T-helper 22 cell (primary cell): ENCODE data around the gene FHIP1A.

Experiments
- DNase-seq: peaks from one replicate; pipeline ENCODE4 v3.0.0-alpha.2; 2020; ENCODE audit warnings: low read depth

Gene FHIP1A

DNA sequence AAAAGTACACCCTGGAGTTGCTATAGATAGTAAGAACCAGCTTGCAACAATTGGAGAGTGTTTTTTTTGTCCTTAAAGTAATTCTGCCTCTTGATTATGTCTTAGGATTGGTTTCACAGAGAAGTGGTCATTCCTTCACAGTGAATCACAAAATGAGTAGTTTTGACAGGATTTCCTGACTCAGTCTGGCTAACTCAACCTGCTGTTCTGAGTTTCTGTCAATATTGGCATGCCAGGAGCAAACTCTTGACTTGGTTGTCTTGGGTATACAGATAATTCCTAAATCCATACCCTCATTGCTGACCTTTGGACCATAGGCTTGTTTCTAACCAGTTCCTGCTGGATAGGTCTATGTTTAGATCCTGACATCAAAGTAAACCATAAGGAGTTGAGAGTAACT is 9.4 kb downstream of the FHIP1A start:
- no peak for DNase-seq

DNA sequence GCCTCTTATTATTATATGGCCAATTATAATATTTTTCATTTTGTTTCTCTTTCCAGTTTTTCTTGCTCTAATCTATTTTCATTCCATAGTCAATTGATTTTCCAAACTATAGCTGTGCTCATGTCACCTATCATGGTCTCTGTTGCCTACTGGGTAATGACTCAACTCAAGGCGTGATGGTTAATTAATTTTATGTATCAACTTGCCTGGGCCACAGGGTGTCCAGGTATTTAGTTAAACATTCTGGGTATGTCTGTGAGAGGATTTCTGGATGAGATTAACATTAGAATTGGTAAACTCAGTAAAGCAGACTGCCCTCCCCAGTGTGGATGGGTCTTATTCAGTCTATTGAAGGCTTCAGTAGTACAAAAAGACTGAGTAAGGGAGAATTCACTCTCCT is 9.9 kb downstream of the FHIP1A start:
- no peak for DNase-seq

DNA sequence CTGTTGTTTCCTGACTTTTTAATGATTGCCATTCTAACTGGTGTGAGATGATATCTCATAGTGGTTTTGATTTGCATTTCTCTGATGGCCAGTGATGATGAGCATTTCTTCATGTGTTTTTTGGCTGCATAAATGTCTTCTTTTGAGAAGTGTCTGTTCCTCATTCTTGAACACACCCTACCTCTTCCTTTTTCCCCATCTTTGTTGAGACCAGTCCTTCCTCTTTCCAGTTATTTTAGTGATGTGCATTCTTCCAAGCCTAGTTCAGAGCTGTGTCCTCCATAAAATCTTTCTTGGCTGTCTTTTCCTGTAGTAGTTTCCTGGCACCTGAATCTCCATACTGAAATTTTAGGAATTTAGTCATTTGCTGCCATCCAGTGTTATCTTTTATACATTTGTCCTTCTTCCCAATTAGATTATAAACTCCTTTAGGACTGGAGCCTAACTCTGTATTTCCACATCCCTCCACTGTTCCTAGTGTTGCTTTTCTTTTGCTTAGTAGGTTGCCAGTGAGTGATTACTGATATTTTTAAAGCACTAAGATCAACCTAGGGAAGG is 11.4 kb downstream of the FHIP1A start:
- DNase-seq, result no peak

DNA sequence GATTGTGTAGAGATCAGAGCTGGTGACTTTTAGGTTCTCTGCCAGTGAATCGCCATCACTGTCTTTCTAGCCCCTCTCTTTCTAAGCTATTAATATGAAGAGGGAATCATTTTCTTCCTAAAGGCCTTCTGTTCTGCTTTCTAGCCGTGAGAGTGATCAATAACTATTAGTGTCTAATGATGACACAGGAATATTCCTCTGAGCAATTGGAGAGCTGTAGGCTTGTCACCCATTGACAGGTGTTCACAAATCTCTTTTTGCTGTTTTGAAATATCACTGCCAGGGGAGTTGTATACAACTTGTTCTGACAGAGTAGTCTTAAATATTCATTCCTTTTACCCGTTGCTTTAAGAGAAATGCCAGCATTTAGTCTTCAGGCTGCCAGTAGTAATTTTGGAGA is 13.9 kb downstream of the FHIP1A start:
- no peak for DNase-seq

DNA sequence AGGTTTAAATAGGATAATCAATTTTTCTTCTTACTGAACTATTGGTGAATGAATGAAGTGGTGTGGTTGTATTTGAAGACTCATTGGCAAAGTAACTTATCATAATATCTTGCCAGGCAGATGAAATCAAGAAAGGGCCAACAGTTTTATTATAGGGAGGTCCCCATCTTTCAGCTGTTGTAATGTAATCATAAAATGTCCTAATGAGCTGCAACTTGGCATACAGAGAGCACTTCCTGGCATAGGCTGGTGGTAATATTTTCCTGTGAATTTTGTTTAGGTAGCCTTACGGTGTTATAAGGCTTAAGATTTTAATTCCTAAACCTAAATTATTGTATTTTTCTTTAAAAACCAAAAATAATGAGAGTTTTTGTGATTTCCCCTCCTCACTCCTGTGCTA is 17.5 kb downstream of the FHIP1A start:
- DNase-seq, result no peak

GRCh38 chr4:151427266-151427665 is 18.3 kb downstream of the FHIP1A start:
- DNase-seq, result no peak

- no peak for DNase-seq
Measured at GRCh38 chr4:151428346-151428745, 19.4 kb downstream of the FHIP1A start.

- no peak for DNase-seq
Measured at GRCh38 chr4:151429957-151430570, 21.1 kb downstream of the FHIP1A start.

GRCh38 chr4:151430740-151431457 is 21.9 kb downstream of the FHIP1A start:
- no peak for DNase-seq

DNA sequence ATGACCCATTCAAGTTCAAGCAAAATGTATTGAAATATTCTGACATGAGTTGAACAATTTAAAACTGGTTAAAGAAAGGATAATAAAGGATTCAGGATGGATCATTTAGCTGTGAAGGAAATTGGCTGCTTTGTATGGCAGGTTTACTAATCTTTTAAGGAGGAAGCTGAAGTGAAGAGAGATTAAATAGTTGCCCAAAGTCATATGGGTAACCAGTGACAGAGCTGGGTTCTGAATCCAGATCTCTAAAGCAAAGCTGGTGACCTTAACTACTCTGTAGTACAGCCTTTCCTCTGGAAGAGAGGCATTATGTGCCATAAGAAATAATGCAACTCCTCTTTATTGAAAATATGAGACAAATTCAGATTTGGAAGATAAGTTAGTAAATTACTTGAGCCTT is 22.8 kb downstream of the FHIP1A start:
- DNase-seq, result no peak

GRCh38 chr4:151432654-151433053 is 23.7 kb downstream of the FHIP1A start:
- no peak for DNase-seq

DNA sequence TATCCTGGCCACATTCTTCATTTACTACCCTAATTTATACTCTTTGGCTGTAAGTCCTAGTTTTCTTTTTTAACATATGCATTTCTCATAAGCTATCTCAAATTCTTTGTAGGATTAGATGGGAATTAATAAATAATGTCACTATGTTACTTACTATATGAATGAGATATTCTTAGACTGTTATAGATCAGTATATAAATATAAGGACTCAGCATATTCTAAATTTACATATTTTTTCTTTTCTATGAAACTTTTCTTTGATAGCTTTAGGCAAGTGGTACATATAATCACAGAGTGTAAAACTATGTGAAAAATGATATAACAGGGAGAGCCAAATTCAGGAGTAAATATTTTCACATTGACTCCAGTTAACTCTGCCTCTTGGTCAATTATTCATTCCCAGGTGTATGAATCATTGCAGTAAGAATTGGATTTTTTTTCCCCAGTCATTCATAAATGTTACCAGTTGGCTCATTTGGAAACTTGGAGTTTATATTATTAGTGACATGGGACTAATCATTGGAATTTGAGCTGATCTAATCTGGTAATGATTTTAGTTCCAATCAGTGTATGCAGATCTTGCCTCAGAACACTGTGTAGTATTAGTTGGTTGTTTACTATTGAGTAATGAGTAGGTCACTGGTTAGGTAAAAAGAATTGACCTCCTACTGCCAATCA is 25.3 kb downstream of the FHIP1A start:
- no peak for DNase-seq

- no peak for DNase-seq
Measured at GRCh38 chr4:151436093-151436518, 27.1 kb downstream of the FHIP1A start.

GRCh38 chr4:151437505-151437904 is 28.5 kb downstream of the FHIP1A start:
- DNase-seq, result no peak

- no peak for DNase-seq
Measured at GRCh38 chr4:151438154-151438553, 29.2 kb downstream of the FHIP1A start.

- DNase-seq, result no peak
Measured at GRCh38 chr4:151439320-151439719, 30.3 kb downstream of the FHIP1A start.

- no peak for DNase-seq
Measured at GRCh38 chr4:151442002-151442401, 33.0 kb downstream of the FHIP1A start.

- DNase-seq, result no peak
Measured at GRCh38 chr4:151443247-151443646, 34.3 kb downstream of the FHIP1A start.

GRCh38 chr4:151443752-151444151 is 34.8 kb downstream of the FHIP1A start:
- no peak for DNase-seq

DNA sequence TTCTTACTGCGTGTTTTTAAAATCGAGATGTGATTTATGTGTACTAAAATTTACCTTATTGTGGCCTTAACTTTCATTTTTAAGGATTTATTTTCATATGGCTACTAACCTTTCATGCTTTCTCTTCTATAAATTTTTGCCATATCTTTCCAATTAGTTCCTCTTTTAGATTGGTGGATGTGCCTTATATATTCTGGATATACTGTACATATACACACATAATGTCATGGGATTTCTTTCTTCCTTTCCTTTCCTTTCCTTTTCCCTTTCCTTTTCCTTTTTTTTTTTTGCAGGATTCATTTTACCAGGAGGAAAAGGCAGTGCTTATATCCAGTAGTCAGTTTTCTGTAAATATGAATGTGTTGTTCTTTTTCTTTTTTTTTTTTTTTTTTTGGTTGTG is 37.2 kb downstream of the FHIP1A start:
- DNase-seq, result no peak

- DNase-seq, result no peak
Measured at GRCh38 chr4:151454513-151454912, 45.5 kb downstream of the FHIP1A start.

GRCh38 chr4:151455212-151455611 is 46.2 kb downstream of the FHIP1A start:
- DNase-seq, result no peak

- no peak for DNase-seq
Measured at GRCh38 chr4:151458148-151458547, 49.2 kb downstream of the FHIP1A start.
